ENCODE data around the gene NOL3.

Gene NOL3

DNA sequence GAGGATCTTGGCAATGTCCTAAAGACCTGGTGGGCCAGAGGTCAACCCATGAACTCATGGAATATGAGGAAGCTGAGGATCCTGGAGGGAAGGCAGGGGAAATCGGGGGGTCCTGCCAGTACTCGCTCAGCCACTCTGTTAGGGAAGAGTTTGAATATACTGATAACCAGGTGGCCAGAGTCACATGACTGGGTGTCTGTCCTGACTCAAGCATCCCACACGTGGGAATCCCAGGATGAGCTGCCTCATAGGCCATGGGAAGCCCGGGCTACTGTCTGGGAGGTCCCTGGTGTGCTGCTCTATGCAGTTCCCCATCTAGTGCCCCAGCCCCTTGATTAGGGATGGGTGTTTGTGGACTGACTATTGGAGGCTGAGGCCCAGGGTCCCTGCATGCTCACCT lies 18.0 kb downstream of the NOL3 start:
- no peak for DNase-seq (ENCODE audit: extremely low read depth in 1 of 2, low read depth in 1 of 2)

GRCh38 chr16:67188798-67189197 lies 18.5 kb downstream of the NOL3 start:
- DNase-seq (ENCODE audit: extremely low read depth in 1 of 2, low read depth in 1 of 2): no peak

DNA sequence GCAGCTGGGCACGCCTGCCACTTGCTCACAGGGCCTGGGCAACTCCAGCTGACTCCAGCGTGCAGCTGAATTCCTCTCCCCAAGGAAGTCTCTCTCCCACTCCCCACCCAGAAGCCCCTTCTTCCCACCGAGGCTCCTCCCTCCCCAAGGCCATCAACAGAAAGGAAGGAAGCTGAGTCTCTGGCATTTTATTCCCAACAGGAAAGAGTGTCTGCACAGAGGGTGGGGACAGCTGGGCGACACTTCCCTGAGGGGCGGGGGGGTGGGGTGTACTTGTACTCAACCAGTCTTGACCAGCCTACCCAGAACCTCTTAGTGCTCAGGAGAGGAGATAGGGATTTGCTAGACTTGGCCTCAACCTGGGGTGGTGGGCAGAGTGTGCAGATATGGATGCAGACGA lies 19.7 kb downstream of the NOL3 start, which contains the start of gene EXOC3L1:
Gene EXOC3L1 (minus strand): TSS at position 96 of the 400 bp plus-strand sequence. CDS start 460 bp downstream, outside the sequence.
- DNase-seq (ENCODE audit: extremely low read depth in 1 of 2, low read depth in 1 of 2): no peak

DNA sequence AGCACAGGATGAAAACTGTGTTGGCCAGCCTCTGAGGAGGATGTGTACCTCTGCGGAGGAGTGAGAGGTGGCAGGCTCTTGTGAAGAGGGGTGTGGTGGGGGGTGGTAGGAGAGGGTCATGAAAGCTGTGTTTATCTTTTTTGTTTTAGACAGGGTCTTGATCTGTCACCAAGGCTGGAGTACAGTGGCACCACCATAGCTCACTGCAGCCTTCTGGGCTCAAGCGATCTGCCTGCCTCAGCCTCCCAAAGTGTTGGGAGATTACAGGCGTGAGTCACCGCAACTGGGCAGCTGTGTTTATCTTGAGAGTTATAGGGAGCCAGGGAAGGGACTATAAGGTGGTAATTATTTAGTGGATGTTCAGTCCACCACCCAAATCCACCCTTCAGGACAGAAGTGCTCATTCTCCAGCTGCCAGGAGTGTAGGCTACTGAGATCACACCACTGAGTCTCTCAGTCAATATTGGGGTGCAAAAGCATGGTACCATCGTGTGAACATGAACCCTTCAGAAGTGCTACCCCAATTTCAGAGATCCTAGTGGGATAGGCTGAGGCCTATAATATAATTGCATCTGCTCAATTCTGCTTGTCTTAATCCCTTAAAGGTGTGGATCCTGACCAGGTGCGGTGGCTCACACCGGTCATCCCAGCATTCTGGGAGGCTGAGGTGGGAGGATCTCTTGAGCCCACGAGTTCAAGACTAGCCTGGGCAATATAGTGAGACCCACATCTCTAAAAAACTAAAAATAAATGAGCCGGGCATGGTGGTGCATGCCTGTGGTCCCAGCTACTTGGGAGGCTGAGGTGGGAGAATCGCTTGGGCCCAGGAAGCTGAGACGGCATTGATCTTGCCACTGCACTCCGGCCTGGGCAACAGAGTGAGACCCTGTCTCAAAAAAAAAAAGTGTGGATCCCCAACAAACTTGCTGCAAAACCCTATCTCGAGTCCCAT lies 20.4 kb downstream of the NOL3 start:
- DNase-seq (ENCODE audit: extremely low read depth in 1 of 2, low read depth in 1 of 2): no peak

GRCh38 chr16:67191411-67191994 lies 21.2 kb downstream of the NOL3 start:
- no peak for DNase-seq (ENCODE audit: extremely low read depth in 1 of 2, low read depth in 1 of 2)

DNA sequence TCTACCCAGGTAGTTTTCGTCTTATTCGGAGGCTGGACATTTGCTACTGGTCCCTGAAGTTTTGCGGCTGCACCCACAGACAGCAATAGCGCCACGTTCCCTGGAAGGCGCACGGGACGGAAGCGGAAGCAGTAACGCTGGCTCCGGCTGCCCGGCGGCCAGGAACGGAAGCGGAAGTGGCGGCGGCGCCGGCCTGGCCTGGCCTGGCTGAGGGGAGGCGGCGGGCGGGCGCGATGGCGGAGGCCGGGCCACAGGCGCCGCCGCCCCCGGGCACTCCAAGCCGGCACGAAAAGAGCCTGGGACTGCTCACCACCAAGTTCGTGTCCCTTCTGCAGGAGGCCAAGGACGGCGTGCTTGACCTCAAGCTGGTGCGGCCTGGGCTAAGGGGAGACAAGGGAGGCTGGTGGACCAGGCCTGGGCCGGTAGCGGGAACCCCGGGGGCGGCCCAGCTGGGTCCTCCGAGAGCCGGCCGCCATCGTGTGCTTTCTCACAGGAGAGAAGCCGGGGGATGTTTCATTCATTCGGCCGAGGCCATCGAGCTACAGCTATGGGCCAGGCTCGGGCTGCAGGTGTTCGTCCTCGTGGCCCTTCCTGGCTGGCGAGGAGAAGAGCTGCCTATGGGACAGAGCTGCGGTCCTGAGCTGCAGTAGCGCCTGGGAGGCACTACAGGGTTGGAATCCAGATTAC lies 21.8 kb downstream of the NOL3 start, which contains the start of gene E2F4:
Gene E2F4 (plus strand): TSS at position 161 of the 687 bp plus-strand sequence. CDS start 73 bp downstream, at position 234.
- peak; percentile 84 for DNase-seq (ENCODE audit: extremely low read depth in 1 of 2, low read depth in 1 of 2)

DNA sequence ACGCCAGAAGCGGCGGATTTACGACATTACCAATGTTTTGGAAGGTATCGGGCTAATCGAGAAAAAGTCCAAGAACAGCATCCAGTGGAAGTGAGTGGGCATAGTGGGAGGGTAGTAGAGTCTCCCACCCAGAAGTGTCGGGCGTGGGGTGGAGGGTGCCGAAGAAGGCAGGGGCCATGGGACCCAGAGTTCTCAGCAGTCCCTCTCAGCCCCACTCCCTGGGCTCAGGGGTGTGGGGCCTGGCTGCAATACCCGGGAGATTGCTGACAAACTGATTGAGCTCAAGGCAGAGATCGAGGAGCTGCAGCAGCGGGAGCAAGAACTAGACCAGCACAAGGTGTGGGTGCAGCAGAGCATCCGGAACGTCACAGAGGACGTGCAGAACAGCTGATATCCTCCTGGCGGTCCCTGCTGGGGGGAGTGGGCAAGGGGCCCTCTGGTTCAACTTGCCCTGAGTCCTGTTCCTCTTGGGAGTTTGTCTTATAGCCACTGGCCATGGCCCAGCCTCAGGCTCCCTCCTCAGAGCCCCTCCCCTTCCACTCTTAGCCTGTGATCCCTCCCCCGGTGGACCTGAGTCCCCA lies 22.5 kb downstream of the NOL3 start:
- no peak for DNase-seq (ENCODE audit: extremely low read depth in 1 of 2, low read depth in 1 of 2)

- no peak for DNase-seq (ENCODE audit: extremely low read depth in 1 of 2, low read depth in 1 of 2)
Observed at GRCh38 chr16:67193536-67193935, 23.2 kb downstream of the NOL3 start.

GRCh38 chr16:67194260-67194659 lies 23.9 kb downstream of the NOL3 start:
- DNase-seq (ENCODE audit: extremely low read depth in 1 of 2, low read depth in 1 of 2): no peak

GRCh38 chr16:67195676-67196075 lies 25.3 kb downstream of the NOL3 start:
- no peak for DNase-seq (ENCODE audit: extremely low read depth in 1 of 2, low read depth in 1 of 2)

GRCh38 chr16:67196881-67197280 lies 26.5 kb downstream of the NOL3 start:
- no peak for DNase-seq (ENCODE audit: extremely low read depth in 1 of 2, low read depth in 1 of 2)

GRCh38 chr16:67197704-67198103 lies 27.4 kb downstream of the NOL3 start:
- DNase-seq (ENCODE audit: extremely low read depth in 1 of 2, low read depth in 1 of 2): no peak

DNA sequence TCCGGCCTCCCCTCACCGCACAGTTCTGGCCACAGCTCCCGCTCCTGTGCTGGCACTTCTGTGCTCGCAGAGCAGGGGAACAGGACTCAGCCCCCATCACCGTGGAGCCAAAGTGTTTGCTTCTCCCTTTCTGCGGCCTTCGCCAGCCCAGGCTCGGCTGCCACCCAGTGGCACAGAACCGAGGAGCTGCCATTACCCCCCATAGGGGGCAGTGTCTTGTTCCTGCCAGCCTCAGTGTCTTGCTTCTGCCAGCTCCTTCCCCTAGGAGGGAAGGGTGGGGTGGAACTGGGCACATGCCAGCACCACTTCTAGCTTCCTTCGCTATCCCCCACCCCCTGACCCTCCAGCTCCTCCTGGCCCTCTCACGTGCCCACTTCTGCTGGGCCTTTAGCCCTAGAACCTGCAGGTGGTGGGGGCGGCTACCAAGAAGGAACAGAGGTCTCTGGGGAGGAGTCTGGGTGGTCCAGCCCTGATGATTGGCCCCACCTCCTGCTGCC lies 27.9 kb downstream of the NOL3 start:
- no peak for DNase-seq (ENCODE audit: extremely low read depth in 1 of 2, low read depth in 1 of 2)

GRCh38 chr16:67199011-67199807 lies 28.9 kb downstream of the NOL3 start, which contains the start of gene ELMO3:
ELMO3 (plus strand) TSS chr16:67199131; CDS start chr16:67199327, 196 bp downstream.
- DNase-seq (ENCODE audit: extremely low read depth in 1 of 2, low read depth in 1 of 2): no peak

- no peak for DNase-seq (ENCODE audit: extremely low read depth in 1 of 2, low read depth in 1 of 2)
Observed at GRCh38 chr16:67199808-67200198, 29.5 kb downstream of the NOL3 start.

DNA sequence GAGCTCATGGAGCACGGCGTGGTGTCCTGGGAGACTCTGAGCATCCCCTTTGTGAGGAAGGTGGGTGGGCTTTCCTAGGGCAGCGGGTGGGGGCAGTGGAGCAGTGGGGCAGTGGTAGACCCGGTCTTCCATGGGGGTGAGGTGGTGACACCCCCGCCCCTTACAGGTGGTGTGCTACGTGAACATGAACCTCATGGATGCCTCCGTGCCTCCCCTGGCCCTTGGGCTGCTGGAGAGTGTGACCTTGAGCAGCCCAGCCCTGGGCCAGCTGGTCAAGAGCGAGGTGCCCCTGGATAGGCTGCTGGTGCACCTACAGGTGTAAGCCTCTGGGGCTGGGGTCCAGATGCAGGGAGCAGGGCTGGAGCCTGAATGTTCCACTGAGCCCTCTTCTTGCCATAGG lies 30.2 kb downstream of the NOL3 start:
- DNase-seq (ENCODE audit: extremely low read depth in 1 of 2, low read depth in 1 of 2): no peak

DNA sequence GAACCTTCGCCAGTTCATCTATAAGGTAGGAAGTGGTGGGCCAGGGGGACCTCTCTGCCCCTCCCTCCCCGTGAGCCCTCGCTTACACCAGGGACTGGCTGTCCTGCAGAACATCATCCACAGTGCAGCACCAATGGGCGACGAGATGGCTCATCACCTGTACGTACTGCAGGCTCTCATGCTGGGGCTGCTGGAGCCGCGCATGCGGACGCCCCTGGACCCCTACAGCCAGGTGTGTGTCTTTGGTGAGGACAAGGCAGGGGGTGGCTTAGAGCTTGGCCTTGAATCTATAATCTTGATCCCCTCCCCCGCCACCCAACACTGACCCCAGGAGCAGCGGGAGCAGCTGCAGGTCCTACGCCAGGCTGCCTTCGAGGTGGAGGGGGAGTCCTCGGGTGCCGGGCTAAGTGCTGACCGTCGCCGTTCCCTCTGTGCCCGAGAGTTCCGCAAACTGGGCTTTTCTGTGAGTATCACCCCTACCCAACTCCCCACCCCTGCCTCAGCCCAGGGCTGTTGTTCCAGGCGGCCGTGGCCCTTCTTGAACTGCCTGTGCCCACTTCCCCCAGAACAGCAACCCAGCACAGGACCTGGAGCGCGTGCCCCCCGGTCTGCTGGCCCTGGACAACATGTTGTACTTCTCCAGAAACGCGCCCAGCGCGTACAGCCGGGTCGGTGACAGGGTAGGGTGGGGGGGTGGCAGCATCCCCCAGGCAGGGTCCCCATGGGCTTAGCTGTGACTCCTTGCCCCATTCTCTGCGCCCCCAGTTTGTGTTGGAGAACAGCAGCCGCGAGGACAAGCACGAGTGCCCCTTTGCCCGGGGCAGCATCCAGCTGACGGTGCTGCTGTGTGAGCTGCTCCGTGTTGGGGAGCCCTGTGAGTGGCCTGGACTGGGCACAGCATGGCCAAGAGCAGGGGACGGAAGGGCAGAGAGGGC lies 31.3 kb downstream of the NOL3 start:
- DNase-seq (ENCODE audit: extremely low read depth in 1 of 2, low read depth in 1 of 2): no peak

DNA sequence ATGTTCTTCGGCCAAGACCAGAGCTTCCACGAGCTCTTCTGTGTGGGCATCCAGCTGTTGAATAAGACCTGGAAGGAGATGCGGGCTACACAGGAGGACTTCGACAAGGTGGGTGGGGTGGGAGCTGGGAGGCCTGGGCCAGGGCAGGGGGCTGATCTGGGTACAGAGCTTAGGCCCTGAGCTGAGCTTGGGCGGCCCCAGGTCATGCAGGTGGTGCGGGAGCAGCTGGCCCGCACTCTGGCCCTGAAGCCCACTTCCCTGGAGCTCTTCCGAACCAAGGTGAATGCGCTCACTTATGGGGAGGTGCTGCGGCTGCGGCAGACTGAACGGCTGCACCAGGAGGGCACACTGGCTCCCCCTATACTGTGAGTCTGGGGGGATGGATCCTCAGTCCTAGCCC lies 32.1 kb downstream of the NOL3 start:
- no peak for DNase-seq (ENCODE audit: extremely low read depth in 1 of 2, low read depth in 1 of 2)

GRCh38 chr16:67202956-67203493 lies 32.7 kb downstream of the NOL3 start:
- no peak for DNase-seq (ENCODE audit: extremely low read depth in 1 of 2, low read depth in 1 of 2)

All from stimulated activated CD8-positive, alpha-beta memory T cell treated with anti-CD3 and anti-CD28 coated beads, Interleukin-7, amount 100 ng/mL, for 48 hours (primary cell).